ENCODE results near the gene CHI3L2.

CHI3L2 gene

GRCh38 chr1:111221633-111222291 lies 5.8 kb upstream of the CHI3L2 start:
- no peak for DNase-seq

- DNase-seq, result peak; percentile 19 to 34
Observed at GRCh38 chr1:111222308-111223125, 5.0 kb upstream of the CHI3L2 start.

- DNase-seq, result no peak
Observed at GRCh38 chr1:111223126-111223685, 4.3 kb upstream of the CHI3L2 start.

GRCh38 chr1:111225091-111225490 lies 2.4 kb upstream of the CHI3L2 start:
- no peak for DNase-seq

- DNase-seq, result no peak
Observed at GRCh38 chr1:111225717-111226400, 1.7 kb upstream of the CHI3L2 start.

- no peak for DNase-seq
Observed at GRCh38 chr1:111227851-111228747, 586 bp downstream of the CHI3L2 start.

- DNase-seq, result no peak
Observed at GRCh38 chr1:111228748-111229126, 1.2 kb downstream of the CHI3L2 start.

- DNase-seq, result no peak
Observed at GRCh38 chr1:111232134-111232533, 4.6 kb downstream of the CHI3L2 start.

- DNase-seq, result no peak
Observed at GRCh38 chr1:111234258-111234657, 6.7 kb downstream of the CHI3L2 start.

GRCh38 chr1:111234866-111235265 lies 7.4 kb downstream of the CHI3L2 start:
- DNase-seq, result no peak

- DNase-seq, result no peak
Observed at GRCh38 chr1:111236379-111236778, 8.9 kb downstream of the CHI3L2 start.

- no peak for DNase-seq
Observed at GRCh38 chr1:111236806-111237205, 9.3 kb downstream of the CHI3L2 start.

- no peak for DNase-seq
Observed at GRCh38 chr1:111238056-111238795, 10.7 kb downstream of the CHI3L2 start.

- no peak for DNase-seq
Observed at GRCh38 chr1:111241797-111242196, 14.3 kb downstream of the CHI3L2 start.

- DNase-seq, result no peak
Observed at GRCh38 chr1:111242805-111243523, 15.5 kb downstream of the CHI3L2 start.

GRCh38 chr1:111247125-111247838 lies 19.8 kb downstream of the CHI3L2 start:
- no peak for DNase-seq

- no peak for DNase-seq
Observed at GRCh38 chr1:111249960-111250359, 22.4 kb downstream of the CHI3L2 start.

- no peak for DNase-seq
Observed at GRCh38 chr1:111251570-111251969, 24.1 kb downstream of the CHI3L2 start.

- no peak for DNase-seq
Observed at GRCh38 chr1:111252786-111253185, 25.3 kb downstream of the CHI3L2 start.

- no peak for DNase-seq
Observed at GRCh38 chr1:111253876-111254275, 26.4 kb downstream of the CHI3L2 start.

Measured in NCI-H187 (cell line).